H9 (cell line): ENCODE data around the gene PAM. TPM values are rescaled to one million over a fixed set of nuclear protein-coding genes. Genes with fewer than 3 reads are reported as not detected.

Experiments
- DNase-seq: peaks from one replicate; pipeline ENCODE4 v3.0.0-alpha.2; 2017
- H2AFZ ChIP-seq: one replicate; pipeline ENCODE4 v1.6.1; 2013; ENCODE audit warnings: mild to moderate bottlenecking, low read length, control low read depth, moderate library complexity
- H2AK5ac ChIP-seq: 2 replicates; pipeline ENCODE4 v1.6.1; 2013; ENCODE audit warnings: low read length, control low read depth, mixed read lengths; ENCODE audit not compliant: insufficient read length
- H2BK120ac ChIP-seq: one replicate; pipeline ENCODE4 v1.6.1; 2013; ENCODE audit warnings: low read depth, mild to moderate bottlenecking, low read length, control low read depth, inconsistent platforms; ENCODE audit not compliant: poor library complexity, severe bottlenecking
- H2BK12ac ChIP-seq: 2 replicates; pipeline ENCODE4 v1.6.1; 2013; ENCODE audit warnings: low read length, control low read depth, mixed read lengths, low read depth; ENCODE audit not compliant: insufficient read length
- H2BK15ac ChIP-seq: 2 replicates; pipeline ENCODE4 v1.6.1; 2013; ENCODE audit warnings: low read depth, low read length, control low read depth
- H2BK20ac ChIP-seq: one replicate; pipeline ENCODE4 v1.6.1; 2013; ENCODE audit warnings: low read depth, mild to moderate bottlenecking, low read length, control low read depth, inconsistent platforms; ENCODE audit not compliant: poor library complexity, severe bottlenecking
- H2BK5ac ChIP-seq: 2 replicates; pipeline ENCODE4 v1.6.1; 2013; ENCODE audit warnings: low read length, control low read depth, mixed read lengths; ENCODE audit not compliant: insufficient read length
- H3K14ac ChIP-seq: 2 replicates; pipeline ENCODE4 v1.6.1; 2013; ENCODE audit warnings: low read length, control low read depth; ENCODE audit not compliant: insufficient read depth
- H3K18ac ChIP-seq: 2 replicates; pipeline ENCODE4 v1.6.1; 2013; ENCODE audit warnings: low read depth, mild to moderate bottlenecking, mixed read lengths, low read length, control low read depth; ENCODE audit not compliant: insufficient read length
- H3K23ac ChIP-seq: 2 replicates; pipeline ENCODE4 v1.6.1; 2013; ENCODE audit warnings: low read length, control low read depth, mixed read lengths, low read depth; ENCODE audit not compliant: insufficient read length
- H3K23me2 ChIP-seq: 2 replicates; pipeline ENCODE4 v1.6.1; 2013; ENCODE audit warnings: low read depth, mild to moderate bottlenecking, mixed read lengths, low read length, control low read depth; ENCODE audit not compliant: insufficient read length, poor library complexity, severe bottlenecking
- H3K27ac ChIP-seq: 2 replicates; pipeline ENCODE4 v1.5.1; 2013; ENCODE audit warnings: low read length, control low read depth, mixed read lengths, low read depth; ENCODE audit not compliant: insufficient read length
- H3K27me3 ChIP-seq: 2 replicates; pipeline ENCODE4 v1.6.1; 2013; ENCODE audit warnings: low read length, control low read depth, inconsistent platforms; ENCODE audit not compliant: insufficient read depth
- H3K4ac ChIP-seq: 2 replicates; pipeline ENCODE4 v1.6.1; 2013; ENCODE audit warnings: low read depth, mild to moderate bottlenecking, control low read depth, inconsistent platforms, low read length, moderate library complexity
- H3K4me1 ChIP-seq: 2 replicates; pipeline ENCODE4 v1.6.1; 2013; ENCODE audit warnings: low read length, control low read depth, inconsistent platforms; ENCODE audit not compliant: insufficient read depth
- H3K4me2 ChIP-seq: 2 replicates; pipeline ENCODE4 v1.6.1; 2013; ENCODE audit warnings: low read length, control low read depth, mixed read lengths; ENCODE audit not compliant: insufficient read length, insufficient read depth
- H3K56ac ChIP-seq: 2 replicates; pipeline ENCODE4 v1.6.1; 2013; ENCODE audit warnings: low read depth, mild to moderate bottlenecking, mixed read lengths, low read length, control low read depth; ENCODE audit not compliant: insufficient read length
- H3K79me1 ChIP-seq: 2 replicates; pipeline ENCODE4 v1.6.1; 2013; ENCODE audit warnings: low read depth, mild to moderate bottlenecking, moderate library complexity, low read length, control low read depth, inconsistent platforms; ENCODE audit not compliant: insufficient read depth, poor library complexity, severe bottlenecking
- H3K79me2 ChIP-seq: 2 replicates; pipeline ENCODE4 v1.6.1; 2013; ENCODE audit warnings: low read length, control low read depth, inconsistent platforms; ENCODE audit not compliant: insufficient read depth
- H3K9ac ChIP-seq: 2 replicates; pipeline ENCODE4 v1.6.1; 2013; ENCODE audit warnings: low read length, control low read depth, mixed read lengths; ENCODE audit not compliant: insufficient read length; ENCODE audit errors: extremely low read depth
- H3K9me3 ChIP-seq: one replicate; pipeline ENCODE4 v1.6.1; 2013; ENCODE audit warnings: low read depth, low read length, inconsistent platforms; ENCODE audit not compliant: control insufficient read depth
- H3T11ph ChIP-seq: one replicate; pipeline ENCODE4 v1.6.1; 2013; ENCODE audit warnings: mild to moderate bottlenecking, low read length, control low read depth, inconsistent platforms
- H4K20me1 ChIP-seq: one replicate; pipeline ENCODE4 v1.6.1; 2013; ENCODE audit not compliant: control insufficient read depth, insufficient read length, insufficient read depth
- H4K5ac ChIP-seq: 2 replicates; pipeline ENCODE4 v1.6.1; 2013; ENCODE audit warnings: low read depth, mild to moderate bottlenecking, mixed read lengths, low read length, control low read depth; ENCODE audit not compliant: insufficient read length
- H4K8ac ChIP-seq: replicated peaks from 2 replicates; pipeline ENCODE4 v1.6.1; 2013; ENCODE audit warnings: low read length, control low read depth, mixed read lengths, low read depth; ENCODE audit not compliant: insufficient read length
- H4K91ac ChIP-seq: 2 replicates; pipeline ENCODE4 v1.6.1; 2013; ENCODE audit warnings: low read depth, mild to moderate bottlenecking, moderate library complexity, mixed read lengths, low read length, control low read depth; ENCODE audit not compliant: insufficient read length
- H3K27ac Mint-ChIP-seq, 3 experiments: 2 replicates in 2 of 3; 3 replicates in 1 of 3; pipeline ENCODE4 v1.8.0; 2020 to 2021; ENCODE audit warnings: mixed read lengths in 3 of 3, mild to moderate bottlenecking in 1 of 3, moderate library complexity in 1 of 3
- H3K27me3 Mint-ChIP-seq: 2 replicates; pipeline ENCODE4 v1.8.0; 2021; ENCODE audit warnings: low read depth, mild to moderate bottlenecking, moderate library complexity, mixed read lengths
- H3K36me3 Mint-ChIP-seq, 3 experiments: 2 replicates in 2 of 3; 3 replicates in 1 of 3; pipeline ENCODE4 v1.8.0; 2020 to 2021; ENCODE audit warnings: low read depth in 3 of 3, mixed read lengths in 3 of 3; ENCODE audit not compliant: insufficient read depth in 1 of 3
- H3K4me1 Mint-ChIP-seq, 2 experiments: 2 replicates each; pipeline ENCODE4 v1.8.0; 2020; ENCODE audit warnings: mixed read lengths in 2 of 2
- H3K4me3 Mint-ChIP-seq, 2 experiments: 2 replicates in 1 of 2; 3 replicates in 1 of 2; pipeline ENCODE4 v1.8.0; 2020 to 2021; ENCODE audit warnings: mild to moderate bottlenecking in 2 of 2, mixed read lengths in 2 of 2, moderate library complexity in 1 of 2
- H3K9me3 Mint-ChIP-seq, 2 experiments: 2 replicates in 1 of 2; 3 replicates in 1 of 2; pipeline ENCODE4 v1.8.0; 2020; ENCODE audit warnings: mild to moderate bottlenecking in 2 of 2, mixed read lengths in 2 of 2, moderate library complexity in 1 of 2
- WGBS: extraction: QIAGEN DNeasy Blood & Tissue Kit; methylation state at CpG from one replicate; pipeline ENCODE4 v1.1.7; 2013; ENCODE audit warnings: missing lambda C conversion rate, low lambda C conversion rate, mixed read lengths; ENCODE audit not compliant: insufficient read length; ENCODE audit errors: extremely low coverage; 5-methylcytosine and 5-hydroxymethylcytosine counted together
- total RNA-seq: library from RNA; stranded (reverse); gene quantifications from 2 replicates; pipeline ENCODE4 v1.2.1, GENCODE V29; 2021
- TF ChIP-seq, protein P1 (sequence below): fragments of 200-600 bp; sonication (generic); conservative IDR thresholded peaks from 3 replicates; pipeline ENCODE4 v1.8.0; 2021; ENCODE audit warnings: antibody characterized with exemption, mild to moderate bottlenecking

Gene PAM
- total RNA-seq, 1 experiment from 2014 or later, result 31.5 TPM

GRCh38 chr5:102891175-102891574, 136.1 kb downstream of the PAM start:
- no peak overlapping the region for H3K4me3 Mint-ChIP-seq
- Histone ChIP-seq H3K4me2 (no peak overlapping the region), H4K8ac (no peak overlapping the region), H2BK15ac (no peak overlapping the region), H4K91ac (no peak overlapping the region), H4K20me1 (no peaks in the 10 kb centered on the region), H3K27me3 (no peaks in the 10 kb centered on the region), H3K14ac (no peak overlapping the region), H3K79me1 (no peaks in the 10 kb centered on the region), H3K23me2 (no peaks in the 10 kb centered on the region), H3K9ac (no peak overlapping the region), H2BK20ac (no peak overlapping the region), H2AK5ac (no peak overlapping the region), H3K9me3 (no peaks in the 10 kb centered on the region), H2BK5ac (no peak overlapping the region), H2BK120ac (no peak overlapping the region), H3K27ac (no peak overlapping the region), H3K4ac (no peak overlapping the region), H2BK12ac (no peak overlapping the region), H3T11ph (no peak overlapping the region), H3K23ac (no peak overlapping the region), H4K5ac (no peak overlapping the region), H3K56ac (no peak overlapping the region), H3K18ac (no peak overlapping the region), H3K4me1 (no peaks in the 10 kb centered on the region), H2AFZ (no peak overlapping the region), H3K79me2 (no peaks in the 10 kb centered on the region)
- no peaks in the 10 kb centered on the region for H3K9me3 Mint-ChIP-seq
- WGBS, result no CpG with 5 or more reads among the region's 3 CpGs
- TF ChIP-seq, protein P1, sequence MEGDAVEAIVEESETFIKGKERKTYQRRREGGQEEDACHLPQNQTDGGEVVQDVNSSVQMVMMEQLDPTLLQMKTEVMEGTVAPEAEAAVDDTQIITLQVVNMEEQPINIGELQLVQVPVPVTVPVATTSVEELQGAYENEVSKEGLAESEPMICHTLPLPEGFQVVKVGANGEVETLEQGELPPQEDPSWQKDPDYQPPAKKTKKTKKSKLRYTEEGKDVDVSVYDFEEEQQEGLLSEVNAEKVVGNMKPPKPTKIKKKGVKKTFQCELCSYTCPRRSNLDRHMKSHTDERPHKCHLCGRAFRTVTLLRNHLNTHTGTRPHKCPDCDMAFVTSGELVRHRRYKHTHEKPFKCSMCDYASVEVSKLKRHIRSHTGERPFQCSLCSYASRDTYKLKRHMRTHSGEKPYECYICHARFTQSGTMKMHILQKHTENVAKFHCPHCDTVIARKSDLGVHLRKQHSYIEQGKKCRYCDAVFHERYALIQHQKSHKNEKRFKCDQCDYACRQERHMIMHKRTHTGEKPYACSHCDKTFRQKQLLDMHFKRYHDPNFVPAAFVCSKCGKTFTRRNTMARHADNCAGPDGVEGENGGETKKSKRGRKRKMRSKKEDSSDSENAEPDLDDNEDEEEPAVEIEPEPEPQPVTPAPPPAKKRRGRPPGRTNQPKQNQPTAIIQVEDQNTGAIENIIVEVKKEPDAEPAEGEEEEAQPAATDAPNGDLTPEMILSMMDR, result no peak
- DNase-seq, result no peak
- H3K36me3 Mint-ChIP-seq, result no peaks in the 10 kb centered on the region
- 0 out of 4 replicates have a peak, but pooled peaks cover 0 to 3% of the 10 kb centered on the region in 2 experiments for H3K4me1 Mint-ChIP-seq
- no peaks in the 10 kb centered on the region for H3K27me3 Mint-ChIP-seq
- H3K27ac Mint-ChIP-seq, result no peak overlapping the region
